GM19438 (cell line): Measurements from ENCODE around the gene ITCH.

Experiments
- ATAC-seq: cut with Tn5 transposase; IDR thresholded peaks from one replicate; pipeline ENCODE4 v1.9.1; 2021; ENCODE audit warnings: low read depth; ENCODE audit not compliant: unreplicated experiment

Gene ITCH

DNA sequence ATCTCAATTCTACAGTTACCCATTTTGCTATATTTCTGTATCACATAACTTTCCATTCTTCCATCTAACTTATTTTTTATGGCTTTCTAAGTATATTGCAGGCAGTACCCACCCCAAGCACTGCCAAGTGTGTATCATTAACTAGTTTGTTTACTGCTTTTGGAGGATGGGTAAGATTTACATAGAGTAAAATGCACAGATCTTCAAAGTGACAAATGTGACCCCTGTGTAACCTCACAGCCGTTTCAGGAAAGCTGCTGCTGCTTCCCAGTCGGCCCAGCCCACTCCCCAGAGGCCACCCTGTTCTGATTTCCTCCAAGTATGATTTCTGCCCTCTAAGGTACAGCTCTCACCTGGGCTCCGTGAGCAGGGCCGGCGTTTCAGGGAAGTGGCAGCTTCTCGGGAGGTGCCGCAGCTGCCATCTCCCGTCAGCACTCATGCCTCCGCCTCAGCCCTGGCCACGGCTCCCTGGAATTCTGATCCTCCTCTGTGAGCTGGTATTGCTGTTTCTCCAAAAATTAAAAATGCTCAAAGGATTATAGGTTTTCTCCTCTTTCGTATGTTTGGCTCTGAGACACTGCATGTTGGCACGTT is 180.5 kb downstream of the ITCH start:
- no peak for ATAC-seq

- ATAC-seq: no peak
These were observed 181.2 kb downstream of the ITCH start for GRCh38 chr20:34544109-34544796.

DNA sequence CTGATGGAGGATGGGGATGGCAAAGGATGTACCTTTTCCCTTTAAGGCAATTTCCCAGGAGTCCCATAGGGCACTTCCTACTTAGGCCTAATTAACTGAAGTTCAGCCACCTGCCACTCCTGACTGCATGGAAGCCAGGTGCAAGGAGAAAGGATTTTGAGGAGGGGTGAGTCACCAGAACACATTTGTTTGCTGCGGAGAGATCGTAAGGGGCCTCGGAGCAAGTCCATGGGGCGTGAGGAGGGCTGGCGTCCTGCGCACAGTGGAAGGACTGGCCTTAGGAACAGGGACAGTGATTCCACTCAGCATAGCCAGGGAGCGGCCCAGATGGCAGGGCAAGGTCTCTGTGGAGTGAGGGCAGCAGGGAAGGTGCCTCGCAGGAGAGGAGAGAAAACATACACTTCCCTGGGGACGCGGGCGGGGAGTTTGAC is 183.7 kb downstream of the ITCH start:
- no peak for ATAC-seq

DNA sequence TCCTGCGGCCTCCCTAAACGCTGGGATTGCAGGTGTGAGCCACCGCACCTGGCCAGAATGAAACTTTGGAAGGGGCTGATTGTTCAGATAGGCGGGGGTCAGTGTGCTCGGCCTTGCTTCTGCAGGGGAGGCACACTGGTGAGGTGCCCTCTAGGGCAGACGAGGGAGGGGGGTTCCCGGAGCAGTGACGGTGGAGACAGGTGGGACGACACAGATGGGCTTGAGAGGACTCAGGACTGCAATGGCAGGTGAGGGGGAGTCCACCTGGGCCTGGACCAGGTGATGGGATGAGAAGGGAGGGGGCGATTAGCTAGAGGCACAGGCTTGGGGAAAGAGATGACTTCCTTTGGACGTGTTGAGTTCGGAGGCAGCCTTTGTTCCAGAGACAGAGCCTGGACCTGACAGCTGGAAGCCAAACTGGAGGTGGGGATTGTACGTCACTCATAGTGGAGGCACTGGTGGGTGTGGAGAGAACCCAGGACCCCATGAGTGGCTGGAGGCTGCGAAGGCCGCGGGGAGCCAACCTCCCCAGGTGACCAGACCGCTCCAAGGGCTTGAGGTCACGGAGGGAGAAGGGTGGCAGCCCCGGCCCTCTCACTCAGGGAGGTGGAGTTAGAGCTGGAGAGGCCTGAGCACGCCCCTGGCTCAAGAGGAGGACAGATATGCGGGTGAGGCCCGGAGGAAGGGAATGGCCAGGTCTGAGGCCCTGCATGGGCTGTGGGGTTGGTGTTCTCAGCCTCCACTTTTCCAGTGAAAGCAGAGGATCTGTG is 185.0 kb downstream of the ITCH start:
- no peak for ATAC-seq

GRCh38 chr20:34549291-34549928 is 186.3 kb downstream of the ITCH start:
- no peak for ATAC-seq

DNA sequence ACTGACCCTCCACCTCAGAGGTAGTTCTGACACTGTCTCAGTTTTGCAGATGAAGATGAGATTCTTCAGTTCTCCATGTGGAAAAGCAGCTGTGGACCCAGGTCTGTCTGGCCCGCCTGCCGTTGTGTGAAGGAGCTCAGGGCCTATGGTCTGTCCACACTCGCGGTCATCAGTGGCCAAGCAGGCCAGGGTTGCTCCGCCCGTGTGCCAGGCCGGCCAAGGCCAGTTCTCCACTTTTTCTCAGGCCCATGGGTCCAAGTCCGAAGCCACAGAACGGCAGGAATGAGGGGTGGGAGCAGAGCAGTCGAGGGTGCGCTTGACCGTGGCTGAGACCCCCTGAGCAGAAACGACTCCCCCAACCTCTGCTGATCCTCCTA is 186.8 kb downstream of the ITCH start:
- ATAC-seq: no peak

DNA sequence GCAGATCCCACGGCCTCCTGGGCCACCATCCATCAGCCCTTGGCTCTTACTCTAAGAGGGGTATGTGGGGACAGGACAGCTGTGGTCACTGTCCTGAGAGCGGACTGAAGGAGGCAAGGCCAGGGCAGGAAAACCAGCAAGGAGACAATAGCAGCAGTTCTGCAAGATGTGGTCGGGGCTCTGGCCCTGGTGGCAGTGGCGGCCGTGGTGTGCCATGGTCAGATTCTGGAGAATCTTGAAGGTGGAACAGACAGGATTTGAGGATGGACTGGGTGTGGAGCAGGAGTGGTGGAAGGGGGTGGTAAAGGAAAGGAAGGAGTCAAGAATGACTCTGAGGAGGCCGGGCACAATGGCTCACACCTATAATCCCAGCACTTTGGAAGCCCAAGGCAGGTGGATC is 189.5 kb downstream of the ITCH start:
- ATAC-seq: no peak

GRCh38 chr20:34553366-34553867 is 190.3 kb downstream of the ITCH start:
- ATAC-seq: no peak

DNA sequence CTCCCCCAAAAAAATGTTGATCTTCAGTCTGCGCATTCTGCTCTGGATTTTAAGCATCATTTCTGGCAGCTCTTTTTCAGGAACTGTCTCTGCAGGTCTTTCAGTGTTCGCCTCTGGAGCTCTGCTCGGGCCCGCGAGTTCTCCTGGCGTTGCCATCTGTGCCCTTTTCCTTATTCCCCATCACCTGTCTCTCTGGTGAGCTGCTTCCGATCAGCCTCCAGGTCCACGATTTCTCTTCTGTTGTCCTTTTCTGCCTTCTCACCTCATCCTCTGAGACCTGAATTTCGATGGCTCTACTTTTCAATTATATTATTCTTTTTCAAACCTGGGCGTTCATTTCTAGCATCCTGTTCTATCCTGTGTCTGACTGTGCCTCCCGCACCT is 194.9 kb downstream of the ITCH start:
- ATAC-seq: no peak

- no peak for ATAC-seq
These were observed 195.5 kb downstream of the ITCH start, which contains the start of gene MAP1LC3A for GRCh38 chr20:34558320-34559218. Gene MAP1LC3A, plus strand, starts transcription at chr20:34558718. Its CDS starts 151 bp downstream, at chr20:34558869.

DNA sequence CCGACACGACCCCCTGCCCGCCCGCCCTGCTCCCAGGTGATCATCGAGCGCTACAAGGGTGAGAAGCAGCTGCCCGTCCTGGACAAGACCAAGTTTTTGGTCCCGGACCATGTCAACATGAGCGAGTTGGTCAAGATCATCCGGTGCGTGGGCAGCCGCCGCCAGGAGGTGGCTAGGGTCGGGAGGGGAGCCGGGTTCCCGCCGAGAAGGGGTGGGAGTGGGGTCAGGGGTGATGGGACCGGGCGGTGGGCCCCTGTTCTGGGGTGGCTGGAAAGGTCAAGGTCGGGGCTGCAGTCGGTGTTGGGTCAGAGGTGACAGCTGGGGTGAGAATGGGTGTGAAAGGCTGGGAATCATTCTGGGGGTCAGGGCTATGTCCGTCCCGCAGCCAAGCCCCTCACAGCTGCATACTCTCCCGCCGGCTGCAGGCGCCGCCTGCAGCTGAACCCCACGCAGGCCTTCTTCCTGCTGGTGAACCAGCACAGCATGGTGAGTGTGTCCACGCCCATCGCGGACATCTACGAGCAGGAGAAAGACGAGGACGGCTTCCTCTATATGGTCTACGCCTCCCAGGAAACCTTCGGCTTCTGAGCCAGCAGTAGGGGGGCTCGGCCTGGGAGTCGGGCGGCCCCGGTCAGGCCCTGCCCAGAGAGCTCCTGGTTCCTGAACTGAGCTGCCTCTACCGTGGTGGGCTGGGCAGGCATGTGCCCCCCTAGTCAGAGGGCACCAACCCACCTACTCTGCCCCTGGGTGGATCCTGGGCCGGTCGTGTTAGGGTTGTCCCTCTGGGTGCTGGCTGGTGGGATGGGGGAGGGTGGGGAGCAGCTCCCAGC is 196.5 kb downstream of the ITCH start:
- ATAC-seq: no peak

- no peak for ATAC-seq
These were observed 197.1 kb downstream of the ITCH start for GRCh38 chr20:34560141-34560523.

DNA sequence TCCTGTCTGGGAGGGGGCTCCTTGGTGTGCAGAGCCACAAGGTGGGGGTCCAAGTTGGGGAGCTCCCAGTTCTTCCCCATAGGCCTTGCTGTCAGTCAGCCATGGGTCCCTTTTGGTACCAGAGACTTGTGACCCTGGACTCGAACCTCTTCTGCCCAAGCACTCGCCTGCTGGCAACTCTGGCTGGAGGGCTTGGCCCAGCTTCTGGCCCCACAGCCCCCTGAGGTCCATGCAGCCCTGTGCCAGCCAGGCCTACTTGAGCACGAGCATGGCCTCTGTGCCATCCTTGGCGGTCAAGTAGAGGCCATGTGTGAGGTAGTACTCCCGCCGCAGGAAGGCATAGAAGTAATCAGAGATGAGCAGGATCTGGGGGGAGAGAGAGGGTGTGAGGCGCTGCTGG is 197.5 kb downstream of the ITCH start:
- ATAC-seq: no peak
